Activated CD4-positive, CD25-positive, alpha-beta regulatory T cell treated with anti-CD3 and anti-CD28 coated beads, Interleukin-2, amount 50 U/mL, for 16 hours (primary cell): ENCODE measurements around the gene GPN3.
A peak's percentile ranks its signal among the peaks of the same experiment; 100 is the strongest.
"Not testable (repeated sequence)": the region's sequence is repeated elsewhere in the genome, so short reads cannot be mapped to it uniquely, and the experiment has no call there.

Experiments used
- DNase-seq: peaks from one replicate; pipeline ENCODE4 v3.0.0-alpha.2; 2020; ENCODE audit warnings: low read depth, low spot score

GPN3 gene

DNA sequence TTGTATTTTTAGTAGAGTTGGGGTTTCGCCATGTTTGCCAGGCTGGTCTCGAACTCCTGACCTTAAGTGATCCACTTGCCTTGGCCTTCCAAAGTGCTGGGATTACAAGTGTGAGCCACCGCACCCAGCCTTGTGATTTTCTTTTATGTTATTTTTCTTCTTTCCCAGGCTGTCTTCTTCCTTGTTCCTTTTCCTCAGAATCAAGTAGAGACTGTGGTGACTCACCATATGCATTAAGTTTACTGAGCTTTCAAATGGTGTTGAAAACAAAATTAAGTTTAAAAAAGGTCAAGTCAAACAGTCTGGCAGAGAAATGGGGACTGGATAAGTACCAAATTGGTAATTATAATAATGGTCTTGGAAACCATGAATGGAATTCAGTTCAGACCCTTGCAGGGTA is 23.6 kb downstream of the GPN3 start:
- no peak for DNase-seq

DNA sequence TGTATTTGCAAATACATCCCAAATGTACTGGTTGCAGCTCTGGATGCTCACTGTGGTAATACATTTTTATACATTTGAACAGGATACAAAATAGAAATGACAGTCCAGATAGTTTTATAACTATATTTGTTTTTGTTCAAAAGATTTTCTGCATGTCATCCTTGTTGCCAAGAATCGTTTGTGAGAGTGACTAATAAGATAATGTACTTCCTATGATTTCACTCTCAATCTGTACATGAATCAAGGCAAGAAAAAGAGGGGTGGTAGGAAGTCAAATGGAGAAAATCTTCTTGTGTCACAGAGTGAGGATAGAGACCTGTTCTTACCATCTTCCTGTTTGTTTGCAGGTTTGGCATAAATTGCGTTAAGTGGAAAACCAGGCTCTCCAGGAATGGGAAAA is 31.8 kb downstream of the GPN3 start:
- DNase-seq: no peak

DNA sequence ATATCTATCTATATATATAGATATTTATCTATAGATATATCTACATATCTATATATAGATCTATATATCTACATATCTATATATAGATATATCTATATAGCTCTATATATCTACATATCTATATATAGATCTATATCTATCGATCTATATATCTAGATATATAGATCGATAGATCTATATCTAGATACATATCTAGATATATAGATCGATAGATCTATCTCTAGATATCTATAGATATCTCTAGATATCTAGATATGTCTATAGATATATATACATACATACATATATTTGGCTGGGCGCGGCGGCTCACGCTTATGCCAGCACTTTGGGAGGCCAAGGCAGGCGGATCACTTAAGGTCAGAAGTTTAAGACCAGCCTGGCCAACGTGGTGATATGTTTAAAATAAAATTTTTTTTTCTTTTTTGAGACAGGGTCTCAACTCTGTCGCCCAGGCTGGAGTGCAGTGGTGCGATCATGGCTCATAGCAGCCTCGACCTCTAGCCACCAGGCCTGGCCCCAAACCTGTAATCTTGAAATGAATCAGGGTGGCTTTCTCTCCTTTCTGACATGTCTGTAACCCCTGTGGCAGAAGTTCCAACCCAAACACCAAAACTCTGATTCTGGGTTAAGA is 36.0 kb downstream of the GPN3 start:
- DNase-seq: no peak

DNA sequence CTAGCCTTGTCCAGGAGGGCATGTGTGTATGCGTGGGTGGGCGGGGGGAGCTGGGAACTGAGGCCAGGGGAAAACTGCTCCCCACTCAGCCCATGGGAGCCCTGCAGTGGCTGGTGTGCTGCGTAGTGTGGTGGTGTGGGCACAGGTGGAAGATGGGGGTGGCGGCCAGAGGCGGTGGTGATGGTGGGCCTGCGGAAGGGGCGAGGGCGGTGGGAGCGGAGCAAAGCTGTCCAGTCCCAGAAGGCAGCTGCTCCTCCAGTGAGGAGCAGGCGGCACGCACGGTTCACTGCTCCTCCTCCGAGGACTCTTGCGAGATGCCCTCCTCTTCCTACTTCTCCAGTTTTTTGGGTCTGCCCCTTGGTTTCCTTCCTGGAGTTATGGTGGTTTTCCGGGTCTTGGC is 38.4 kb downstream of the GPN3 start:
- not testable (repeated sequence) for DNase-seq

DNA sequence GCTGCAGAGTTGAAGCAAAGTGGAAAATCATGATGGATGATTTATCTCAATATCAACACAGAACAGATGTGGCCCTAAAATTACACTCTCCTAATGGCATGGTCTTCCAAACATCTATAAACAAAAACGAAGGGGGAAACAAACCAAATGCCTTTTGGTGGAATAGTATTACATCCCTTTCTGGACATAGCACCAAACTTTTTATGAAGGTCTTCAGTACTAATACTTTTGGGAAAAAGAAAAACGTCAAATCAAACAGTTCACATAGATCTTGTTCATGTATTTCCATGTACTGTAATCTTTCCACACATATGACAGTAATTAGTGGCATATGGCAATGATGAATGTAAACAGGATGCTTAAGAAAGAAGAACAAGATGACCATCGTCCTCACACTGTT is 41.7 kb downstream of the GPN3 start:
- DNase-seq: no peak

DNA sequence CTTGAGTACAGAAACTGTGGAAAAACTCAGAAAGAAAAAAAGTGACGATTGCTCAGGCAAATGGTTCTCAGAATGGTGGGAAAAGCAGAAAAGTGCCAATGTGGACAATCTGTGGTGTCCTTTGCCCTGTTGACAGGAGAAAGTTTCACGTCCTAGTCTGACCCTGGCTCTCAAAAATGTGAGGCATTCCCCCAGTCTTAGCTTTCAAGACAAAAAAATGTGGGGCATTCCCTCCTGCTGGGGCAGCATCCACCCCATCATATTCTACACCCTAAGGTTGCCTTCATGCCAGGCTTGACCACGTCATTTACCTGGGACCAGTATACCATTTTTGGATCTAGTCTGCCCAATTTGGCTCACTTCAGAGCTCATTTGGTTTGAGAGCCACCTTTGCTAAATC is 43.8 kb downstream of the GPN3 start:
- no peak for DNase-seq

DNA sequence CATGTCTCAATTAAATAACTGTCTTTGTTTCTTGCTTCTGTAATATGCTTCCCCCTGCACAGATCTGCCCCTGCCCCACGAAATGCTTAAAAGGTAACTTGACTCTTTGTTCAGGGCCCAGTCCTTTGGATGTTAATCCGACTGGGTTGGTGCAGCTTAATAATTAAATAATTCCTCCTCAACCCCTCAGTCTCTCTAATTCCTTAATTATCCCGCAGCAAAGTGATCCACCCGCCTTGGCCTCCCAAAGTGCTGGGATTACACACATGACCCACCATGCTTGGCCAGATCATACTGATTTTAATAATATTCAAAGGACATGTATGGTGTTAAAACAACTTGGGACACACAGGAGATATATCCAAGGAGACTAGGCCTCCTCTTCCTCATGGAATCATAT is 46.4 kb downstream of the GPN3 start:
- no peak for DNase-seq

DNA sequence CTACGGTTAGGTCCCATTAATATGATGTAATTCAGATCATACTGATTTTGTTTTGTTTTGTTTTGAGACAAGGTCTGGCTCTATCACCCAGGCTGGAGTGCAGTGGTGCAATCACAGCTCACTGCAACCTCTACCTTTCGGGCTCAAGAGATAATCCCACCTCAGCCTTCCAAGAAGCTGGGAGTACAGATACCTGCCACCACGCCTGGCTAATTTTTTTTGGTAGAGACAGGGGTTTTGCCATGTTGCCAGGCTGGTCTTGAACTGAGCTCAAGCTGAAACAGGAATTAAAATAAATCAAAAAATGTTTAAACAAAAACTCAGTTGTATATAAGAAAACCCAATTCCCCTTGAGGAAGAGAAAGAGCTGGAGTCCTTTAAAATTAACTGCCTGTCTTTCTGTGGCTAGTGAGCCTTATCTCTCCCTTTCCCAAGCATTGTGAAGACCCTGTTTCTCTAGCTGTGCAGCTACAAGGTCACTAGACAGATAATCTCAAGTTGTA is 46.8 kb downstream of the GPN3 start:
- DNase-seq: no peak

DNA sequence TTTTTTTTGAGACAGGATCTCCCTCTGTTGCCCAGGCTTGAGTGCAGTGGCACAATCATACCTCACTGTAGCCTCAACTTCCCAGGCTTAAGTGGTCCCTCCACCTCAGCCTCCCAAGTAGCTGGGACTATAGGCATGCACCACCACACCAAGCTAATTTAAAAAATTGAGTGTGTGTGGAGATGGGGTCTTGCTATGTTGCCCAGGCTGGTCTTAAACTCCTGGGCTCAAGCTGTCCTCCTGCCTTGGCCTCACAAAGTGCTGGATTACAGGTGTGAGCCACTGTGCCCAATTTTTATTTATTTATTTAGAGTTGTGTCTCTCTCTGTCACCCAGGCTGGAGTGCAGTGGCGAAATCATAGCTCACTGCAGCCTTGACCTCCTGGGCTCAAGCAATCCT is 47.4 kb downstream of the GPN3 start:
- not testable (repeated sequence) for DNase-seq

DNA sequence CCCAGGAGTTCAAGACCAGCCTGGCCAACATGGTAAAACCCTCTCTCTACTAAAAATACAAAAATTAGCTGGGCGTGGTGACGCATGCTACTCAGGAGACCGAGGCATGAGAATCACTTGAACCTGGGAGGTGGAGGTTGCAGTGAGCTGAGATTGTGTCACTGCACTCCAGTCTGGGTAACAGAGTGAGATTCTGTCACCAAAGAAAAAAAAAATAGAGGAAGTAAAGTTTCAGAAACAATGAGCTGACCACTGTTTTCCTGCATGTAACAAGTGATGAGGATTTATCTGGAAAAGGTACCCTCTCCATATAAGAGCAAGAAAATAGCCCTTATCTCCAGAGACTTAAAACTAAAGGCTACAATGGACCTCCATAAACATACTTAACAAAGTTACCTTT is 50.9 kb downstream of the GPN3 start:
- DNase-seq: not testable (repeated sequence)

DNA sequence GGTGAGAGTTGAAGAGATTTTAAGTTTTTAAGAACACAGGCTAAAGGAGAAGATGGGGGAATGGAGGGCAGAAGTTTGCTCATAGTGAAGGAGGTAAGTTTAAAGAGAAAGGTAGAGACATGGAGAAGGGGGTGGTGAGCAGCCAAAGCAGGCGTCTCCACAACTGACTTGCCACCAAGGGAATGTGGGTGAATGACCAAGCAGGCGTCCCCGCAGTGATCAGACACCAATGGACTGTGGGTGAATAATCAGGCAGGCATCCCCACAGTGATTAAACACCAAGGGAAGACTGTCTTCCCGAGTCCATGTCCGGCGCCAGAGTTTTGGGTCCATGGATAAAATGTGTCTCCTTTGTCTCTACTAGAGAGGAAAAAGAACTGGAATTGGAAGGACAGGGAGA is 58.0 kb downstream of the GPN3 start:
- not testable (repeated sequence) for DNase-seq

DNA sequence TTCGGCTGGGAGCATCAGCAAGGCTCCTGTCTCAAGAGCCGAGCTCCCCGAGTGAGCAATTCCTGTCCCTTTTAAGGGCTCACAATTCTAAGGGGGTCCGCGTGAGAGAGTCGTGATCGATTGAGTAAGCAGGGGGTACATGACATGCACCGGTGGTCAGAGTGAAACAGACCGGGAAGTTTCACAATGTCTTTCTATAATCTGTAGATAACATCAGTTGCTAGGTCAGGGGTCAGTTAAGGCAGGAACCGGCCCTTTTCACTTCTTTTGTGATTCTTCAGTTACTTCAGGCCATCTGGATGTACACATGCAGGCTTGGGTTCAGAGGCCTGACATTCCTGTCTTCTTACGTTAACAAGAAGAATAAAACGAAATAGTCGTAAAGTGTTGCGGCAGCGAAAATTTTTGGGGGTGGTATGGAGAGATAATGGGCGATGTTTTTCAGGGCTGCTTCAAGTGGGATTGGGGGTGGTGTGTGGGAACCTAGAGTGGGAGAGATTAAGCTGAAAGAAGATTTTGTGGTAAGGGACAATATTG is 62.9 kb downstream of the GPN3 start:
- DNase-seq: not testable (repeated sequence)

DNA sequence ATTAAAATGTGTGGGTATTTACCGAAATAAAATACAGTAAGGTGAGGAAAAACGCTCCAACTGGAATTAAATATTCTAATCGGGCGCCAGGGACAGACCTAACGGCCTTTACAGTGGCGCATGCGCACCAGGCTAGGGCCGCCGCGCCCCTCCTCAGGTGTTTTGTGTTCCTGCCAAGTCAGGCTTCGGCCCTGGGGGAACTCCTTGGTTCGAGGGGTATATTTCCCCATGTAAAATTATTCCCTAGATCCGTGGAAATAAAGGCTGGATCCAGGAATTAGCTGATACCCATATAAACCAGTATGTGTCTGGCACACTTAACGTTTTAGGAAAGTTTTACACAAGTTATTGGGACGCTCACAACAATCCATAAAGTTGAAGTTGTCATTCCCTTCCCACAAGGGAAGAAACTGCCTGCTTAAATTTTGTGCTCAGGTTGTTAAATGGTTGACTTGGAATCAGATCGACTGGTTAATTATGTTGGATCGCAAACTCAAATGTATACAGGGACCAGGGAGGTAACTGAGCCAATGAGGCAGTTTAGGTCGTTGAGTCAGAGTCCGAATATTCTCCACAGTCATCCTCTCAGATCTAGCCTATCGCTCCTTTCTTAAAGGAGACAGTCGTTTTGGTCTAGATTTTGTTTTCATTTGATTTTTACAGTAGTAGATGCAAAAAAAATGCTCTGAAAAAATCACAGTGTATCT is 63.9 kb downstream of the GPN3 start:
- DNase-seq: peak; percentile 55

DNA sequence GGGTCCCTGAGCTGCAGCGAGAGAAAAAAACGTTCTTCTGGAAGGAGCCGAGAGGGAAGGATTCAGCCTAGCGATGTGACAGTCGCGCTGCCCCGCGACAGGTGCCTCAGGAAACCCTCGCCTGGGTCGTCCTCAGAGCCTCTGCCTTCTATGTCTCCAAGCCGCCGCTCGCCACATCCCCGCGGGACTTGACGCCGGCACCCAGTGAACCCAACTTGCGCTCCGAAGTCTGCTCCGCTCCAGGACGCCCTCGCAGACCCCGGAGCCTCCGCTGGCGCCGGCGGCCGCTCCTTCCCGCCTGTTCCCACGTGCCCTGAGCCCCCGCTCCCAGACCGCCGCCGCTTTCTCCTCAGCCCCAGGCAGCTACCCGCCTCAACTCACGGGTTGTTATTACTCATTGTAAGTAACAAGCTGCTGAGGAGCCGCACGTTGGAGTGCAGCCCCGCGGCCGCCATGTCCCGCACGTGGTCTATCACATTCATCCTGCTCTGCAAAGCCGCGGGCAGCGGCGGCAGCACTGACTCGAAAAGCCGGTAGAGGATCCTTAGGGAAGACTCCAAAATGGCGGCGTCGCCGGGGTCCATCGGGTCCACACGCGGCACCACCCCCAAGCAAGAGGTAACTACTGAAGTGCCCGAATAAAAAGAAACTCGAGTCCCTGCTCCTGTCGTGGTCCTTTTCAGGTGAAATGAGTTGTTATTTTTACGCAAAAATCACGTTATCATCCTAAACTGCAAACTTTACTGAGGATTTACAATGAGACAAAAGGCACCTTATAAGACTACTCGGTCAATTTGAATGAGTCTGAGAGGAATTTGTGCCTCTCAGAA is 64.7 kb downstream of the GPN3 start, which contains the start of gene ANAPC7:
Gene ANAPC7, minus strand, starts transcription at position 563 of the 830 bp plus-strand sequence. Its CDS starts 81 bp downstream, at position 482.
- DNase-seq: peak; percentile 75
